ENCODE data around the gene SLC43A3. TPM values are rescaled to one million over a fixed set of nuclear protein-coding genes. Genes with fewer than 3 reads are reported as not detected.

The SLC43A3 gene
- total RNA-seq, 2 donors from 2014 or later, result 23.1 to 30.0 TPM

DNA sequence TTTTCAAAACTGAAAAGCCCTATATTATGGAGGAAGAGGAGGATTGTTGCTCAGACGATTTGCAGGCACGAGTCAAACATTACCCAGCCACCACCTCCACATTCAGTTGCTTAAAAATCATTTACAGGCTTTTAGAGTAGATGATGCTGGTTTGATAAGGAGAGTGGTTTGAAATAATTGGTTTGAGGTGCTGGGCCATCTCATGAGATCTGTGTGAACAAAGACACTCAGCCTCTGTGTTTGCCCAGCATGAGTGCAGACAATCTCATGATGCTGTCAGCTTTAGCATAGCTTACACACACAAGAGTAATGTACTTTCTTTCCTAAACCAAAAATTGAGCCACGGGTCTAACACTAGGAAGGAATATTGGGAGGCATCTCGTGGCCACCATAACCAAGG, 4.3 kb downstream of the SLC43A3 start:
- DNase-seq (no peak), ATAC-seq (no peak)
- no peak overlapping the region for H3K27ac ChIP-seq
- WGBS, 2 donors, result 71 to 73% methylated on average over 4 of the region's 4 CpGs
- H3K9me3 ChIP-seq, result no peaks in the 10 kb centered on the region
- no peaks in the 10 kb centered on the region for H3K27me3 ChIP-seq
- peaks cover 40% of the 10 kb centered on the region for H3K4me1 ChIP-seq
- no peak overlapping the region for H3K4me3 ChIP-seq
- intact Hi-C loops (cut with DNase I), result no loop called here
- H3K36me3 ChIP-seq (replicated peaks in 1 of 2; ENCODE audit: insufficient read depth in 1 of 2, low read depth in 2 of 2), result peaks cover 0 to 2% of the 10 kb centered on the region in 2 donors
- TF ChIP-seq CTCF (IDR thresholded peaks at IDR 0.05) (no peak), POLR2A (IDR thresholded peaks at IDR 0.05) (no peak)

DNA sequence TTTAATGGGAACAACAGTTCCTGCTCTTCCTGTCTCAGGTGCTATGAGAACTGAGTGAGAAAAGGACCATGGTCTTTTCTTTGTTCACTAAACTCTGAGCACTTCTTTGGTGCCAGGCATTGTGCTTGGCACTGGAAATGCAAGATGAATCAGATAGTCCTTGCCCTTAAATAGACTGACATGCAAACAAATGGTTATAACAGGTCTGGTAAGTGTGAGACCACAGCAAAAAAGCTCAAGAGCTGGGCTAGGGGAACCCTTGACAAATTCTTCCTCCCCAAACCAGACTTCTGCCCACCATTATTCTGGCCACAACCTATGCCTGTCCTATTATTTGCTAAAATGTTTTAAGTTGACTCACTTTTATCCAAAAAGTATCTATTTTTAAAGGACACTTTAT, 5.1 kb downstream of the SLC43A3 start:
- intact Hi-C loops (cut with DNase I), result no loop called here
- Histone ChIP-seq H3K4me3 (no peak overlapping the region), H3K27me3 (no peaks in the 10 kb centered on the region), H3K4me1 (peaks cover 31% of the 10 kb centered on the region), H3K27ac (no peak overlapping the region), H3K9me3 (no peaks in the 10 kb centered on the region), H3K36me3 (replicated peaks in 1 of 2; ENCODE audit: insufficient read depth in 1 of 2, low read depth in 2 of 2) (peaks cover 0 to 3% of the 10 kb centered on the region in 2 donors)
- no peak for ATAC-seq
- no peak for DNase-seq
- no peak for TF ChIP-seq POLR2A (IDR thresholded peaks at IDR 0.05)

DNA sequence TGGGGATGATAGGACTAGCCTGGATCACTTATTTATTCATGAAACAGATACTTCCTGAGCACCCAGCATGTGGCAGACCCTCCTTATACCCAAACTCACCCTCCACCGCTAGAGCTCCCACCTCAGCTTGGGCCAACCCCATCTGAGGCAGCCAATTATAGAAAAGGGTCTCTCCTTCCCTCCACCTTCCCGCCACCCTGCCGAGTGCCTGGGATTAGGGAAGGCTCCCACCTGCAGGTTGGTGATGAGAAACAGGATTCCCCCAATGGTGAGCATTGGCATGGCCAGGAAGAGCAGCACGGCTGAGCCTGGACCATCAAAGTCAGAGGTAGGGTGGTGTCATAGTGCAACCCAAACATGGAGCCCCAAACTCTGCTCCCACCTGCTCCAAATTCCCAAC, 5.9 kb downstream of the SLC43A3 start:
- 92 to 100% methylated on average over 3 to 4 of the region's 4 CpGs for WGBS, 2 donors

GRCh38 chr11:57419146-57419545, 7.8 kb downstream of the SLC43A3 start:
- intact Hi-C loops (cut with DNase I), result no loop called here
- Histone ChIP-seq H3K36me3 (replicated peaks in 1 of 2; ENCODE audit: insufficient read depth in 1 of 2, low read depth in 2 of 2) (peaks cover 0 to 8% of the 10 kb centered on the region in 2 donors), H3K9me3 (no peaks in the 10 kb centered on the region), H3K27ac (no peak overlapping the region), H3K4me3 (no peak overlapping the region), H3K4me1 (peaks cover 5% of the 10 kb centered on the region), H3K27me3 (no peaks in the 10 kb centered on the region)
- 81 to 85% methylated on average over 3 of the region's 3 CpGs for WGBS, 2 donors
- no peak for ATAC-seq
- no peak for TF ChIP-seq POLR2A (IDR thresholded peaks at IDR 0.05)
- no peak for TF ChIP-seq CTCF (IDR thresholded peaks at IDR 0.05)
- no peak for DNase-seq

More for the DNA sequence above, 5.9 kb downstream of the SLC43A3 start:
- TF ChIP-seq POLR2A (IDR thresholded peaks at IDR 0.05) (no peak), CTCF (IDR thresholded peaks at IDR 0.05) (no peak)
- Histone ChIP-seq H3K27me3 (no peaks in the 10 kb centered on the region), H3K27ac (no peak overlapping the region), H3K4me3 (no peak overlapping the region), H3K36me3 (replicated peaks in 1 of 2; ENCODE audit: insufficient read depth in 1 of 2, low read depth in 2 of 2) (peaks cover 0 to 6% of the 10 kb centered on the region in 2 donors), H3K9me3 (no peaks in the 10 kb centered on the region), H3K4me1 (peaks cover 24% of the 10 kb centered on the region)
- intact Hi-C loops (cut with DNase I), result no loop called here
- ATAC-seq (no peak), DNase-seq (no peak)

GRCh38 chr11:57418131-57418530, 8.8 kb downstream of the SLC43A3 start:
- intact Hi-C loops (cut with DNase I), result no loop called here
- DNase-seq (no peak), ATAC-seq (no peak)
- no peaks in the 10 kb centered on the region for H3K27me3 ChIP-seq
- no peaks in the 10 kb centered on the region for H3K4me1 ChIP-seq
- no peaks in the 10 kb centered on the region for H3K9me3 ChIP-seq
- no peak overlapping the region for H3K27ac ChIP-seq
- peaks cover 0 to 8% of the 10 kb centered on the region in 2 donors for H3K36me3 ChIP-seq (replicated peaks in 1 of 2; ENCODE audit: insufficient read depth in 1 of 2, low read depth in 2 of 2)
- no peak for TF ChIP-seq POLR2A (IDR thresholded peaks at IDR 0.05)
- TF ChIP-seq CTCF (IDR thresholded peaks at IDR 0.05), result no peak
- no peak overlapping the region for H3K4me3 ChIP-seq

Measured in body of pancreas (tissue), 4 donors.